Liver (tissue), 9 donors: ENCODE results near the gene DAGLA. TPM values are rescaled to one million over a fixed set of nuclear protein-coding genes. Genes with fewer than 3 reads are reported as not detected.

Source experiments
- DNase-seq: peaks from one replicate; pipeline ENCODE4 v3.0.0-alpha.2; 2017; ENCODE audit warnings: low spot score
- H3K27ac ChIP-seq, 2 donors: one replicate each; pipeline ENCODE4 v1.7.0; 2013; ENCODE audit warnings: inconsistent platforms in 2 of 2, low read length in 2 of 2, control low read depth in 1 of 2, low read depth in 1 of 2, mild to moderate bottlenecking in 1 of 2
- H3K27me3 ChIP-seq, 4 donors: one replicate each; pipeline versions ENCODE4 v1.6.1 to v1.7.0; 2013; ENCODE audit warnings: low read length in 3 of 4, inconsistent platforms in 1 of 4, mild to moderate bottlenecking in 1 of 4, moderate library complexity in 1 of 4; ENCODE audit not compliant: control insufficient read depth in 4 of 4, insufficient read depth in 4 of 4
- H3K36me3 ChIP-seq, 4 donors: one replicate each; pipeline versions ENCODE4 v1.6.1 to v1.7.0; 2013; ENCODE audit warnings: low read length in 3 of 4, mild to moderate bottlenecking in 3 of 4, low read depth in 1 of 4, moderate library complexity in 1 of 4; ENCODE audit not compliant: control insufficient read depth in 4 of 4, insufficient read depth in 3 of 4
- H3K4me1 ChIP-seq, 4 donors: one replicate each; pipeline versions ENCODE4 v1.6.1 to v1.7.0; 2013; ENCODE audit warnings: low read length in 3 of 4, mild to moderate bottlenecking in 3 of 4, moderate library complexity in 1 of 4; ENCODE audit not compliant: control insufficient read depth in 4 of 4, insufficient read depth in 4 of 4
- H3K4me3 ChIP-seq, 3 donors: one replicate each; pipeline versions ENCODE4 v1.6.1 to v1.7.0; 2013; ENCODE audit warnings: low read length in 3 of 3, control low read depth in 1 of 3, low read depth in 1 of 3, mild to moderate bottlenecking in 1 of 3
- H3K9ac ChIP-seq, 2 donors: one replicate each; pipeline ENCODE4 v1.7.0; 2013; ENCODE audit warnings: low read length in 2 of 2, mild to moderate bottlenecking in 2 of 2, moderate library complexity in 2 of 2, control low read depth in 1 of 2, low read depth in 1 of 2
- H3K9me3 ChIP-seq, 4 donors: one replicate each; pipeline versions ENCODE4 v1.6.1 to v1.7.0; 2013; ENCODE audit warnings: low read length in 3 of 4; ENCODE audit not compliant: control insufficient read depth in 4 of 4
- FOXA2 ChIP-seq: IDR thresholded peaks from 2 replicates; pipeline ENCODE4 v1.6.1; 2016; ENCODE audit warnings: antibody characterized with exemption
- GABPA ChIP-seq, 2 donors: IDR thresholded peaks in 1 of 2; conservative IDR thresholded peaks in 1 of 2; 2 replicates each; pipeline ENCODE4 v1.6.1; 2016; ENCODE audit warnings: antibody characterized with exemption in 2 of 2, mild to moderate bottlenecking in 1 of 2, moderate library complexity in 1 of 2
- HNF4A ChIP-seq, 2 donors: conservative IDR thresholded peaks; 2 replicates each; pipeline ENCODE4 v1.6.1; 2016; ENCODE audit warnings: antibody characterized with exemption in 2 of 2, mild to moderate bottlenecking in 2 of 2
- HNF4G ChIP-seq: IDR thresholded peaks from 2 replicates; pipeline ENCODE4 v1.6.1; 2016; ENCODE audit warnings: antibody characterized with exemption
- NR2F2 ChIP-seq: IDR thresholded peaks from 2 replicates; pipeline ENCODE4 v1.6.1; 2016; ENCODE audit warnings: antibody characterized with exemption
- RAD21 ChIP-seq, 2 donors: IDR thresholded peaks; 2 replicates each; pipeline ENCODE4 v1.6.1; 2016; ENCODE audit warnings: antibody characterized with exemption in 2 of 2, mild to moderate bottlenecking in 2 of 2
- RXRA ChIP-seq, 2 donors: IDR thresholded peaks; 2 replicates each; pipeline ENCODE4 v1.6.1; 2017 to 2018; ENCODE audit warnings: antibody characterized with exemption in 2 of 2, mild to moderate bottlenecking in 1 of 2
- SP1 ChIP-seq: IDR thresholded peaks from 2 replicates; pipeline ENCODE4 v1.6.1; 2018; ENCODE audit warnings: antibody characterized with exemption, mild to moderate bottlenecking
- WGBS: extraction: QIAGEN DNeasy Blood & Tissue Kit; methylation state at CpG from one replicate; pipeline ENCODE4 v1.1.7; 2013; 5-methylcytosine and 5-hydroxymethylcytosine counted together
- polyA plus RNA-seq, 2 donors: library from polyadenylated mRNA; stranded (reverse) in 1 of 2; unstranded in 1 of 2; fragments of 200-250 nt in 1 of 2; fragments of >200 nt in 1 of 2; fragmentation: Nextera tagmentation in 1 of 2; extraction: Ambion mirVana in 1 of 2; gene quantifications; one replicate each; pipeline versions ENCODE4 v1.2.1 to v1.2.3, GENCODE V29; 2013 to 2015
- total RNA-seq, 2 donors: library from RNA; depleted of rRNA; stranded (reverse); fragments of >200 nt; gene quantifications; one replicate each; pipeline ENCODE4 v1.2.3, GENCODE V29; 2014
- TF ChIP-seq, protein P1 (sequence below): fragments of 150-350 bp; IDR thresholded peaks from 2 replicates; pipeline ENCODE4 v1.5.1; 2017; ENCODE audit warnings: improper control_type of control experiment, low read depth, low read length; ENCODE audit not compliant: missing input control
- TF ChIP-seq, protein P2 (sequence below): IDR thresholded peaks from 2 replicates; pipeline ENCODE4 v1.6.1; 2016; ENCODE audit warnings: antibody characterized with exemption
- TF ChIP-seq, protein P3 (sequence below): IDR thresholded peaks from 2 replicates; pipeline ENCODE4 v1.6.1; 2016; ENCODE audit warnings: antibody characterized with exemption
- donor health status: healthy.
- donor health status: healthy.
- donor health status: healthy.
- donor health status: healthy.
- donor health status: healthy.

DAGLA gene
- total and polyA plus RNA-seq, 4 donors: 0.13 to 0.84 (median 0.60) TPM

DNA sequence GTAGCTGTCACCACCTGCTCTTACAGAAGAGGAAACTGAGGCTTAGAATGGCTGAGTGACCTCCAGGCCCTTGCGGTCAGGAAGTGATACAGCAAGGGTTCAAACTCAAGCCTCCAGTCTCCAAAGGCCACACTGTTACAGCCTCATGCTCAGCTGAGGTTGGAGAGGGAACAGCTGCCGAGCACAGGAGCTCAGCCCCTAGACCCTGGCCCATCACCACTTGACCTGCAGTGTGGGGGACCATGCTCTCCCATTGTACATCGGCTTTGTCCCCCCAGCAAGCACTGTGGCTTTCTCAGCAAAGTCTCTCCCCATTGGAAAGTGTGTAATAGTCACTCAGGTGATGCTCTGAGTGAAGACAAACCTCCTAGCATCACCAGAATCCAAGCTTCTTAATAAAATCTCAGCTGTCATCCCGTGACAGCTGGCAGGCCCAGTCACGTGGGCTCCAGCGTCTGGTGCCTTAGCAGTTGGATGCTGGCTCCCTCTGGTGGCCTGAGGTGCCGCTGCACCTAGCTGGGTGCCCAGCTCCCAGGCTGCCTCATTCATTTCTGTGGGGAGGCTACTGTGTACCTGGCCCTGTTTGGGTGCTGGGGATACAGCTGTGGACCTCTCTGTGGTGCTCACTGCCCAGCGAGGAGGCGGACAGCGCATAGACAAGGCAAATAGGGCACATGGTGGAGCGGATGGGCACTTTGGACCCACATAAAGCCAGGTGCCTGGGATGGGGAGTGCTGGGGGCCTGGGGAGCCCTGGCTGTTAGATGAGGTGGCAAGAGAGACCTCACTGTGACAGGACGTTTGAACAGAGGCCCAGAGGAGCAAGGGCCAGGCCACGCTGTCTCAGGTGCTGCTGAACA lies 53.2 kb downstream of the DAGLA start:
- Histone ChIP-seq H3K9ac (no peak overlapping the region), H3K36me3 (no peaks in the 10 kb centered on the region), H3K4me1 (no peaks in the 10 kb centered on the region), H3K27me3 (no peaks in the 10 kb centered on the region), H3K9me3 (no peaks in the 10 kb centered on the region), H3K4me3 (no peak overlapping the region), H3K27ac (no peak overlapping the region)
- DNase-seq: peak; percentile 80
- WGBS: 22% methylated on average over 13 of the region's 13 CpGs
- TF ChIP-seq RAD21 (IDR thresholded peaks at IDR 0.05) (peak; percentile 90 to 94), NR2F2 (no peak)
- TF ChIP-seq, protein P1, sequence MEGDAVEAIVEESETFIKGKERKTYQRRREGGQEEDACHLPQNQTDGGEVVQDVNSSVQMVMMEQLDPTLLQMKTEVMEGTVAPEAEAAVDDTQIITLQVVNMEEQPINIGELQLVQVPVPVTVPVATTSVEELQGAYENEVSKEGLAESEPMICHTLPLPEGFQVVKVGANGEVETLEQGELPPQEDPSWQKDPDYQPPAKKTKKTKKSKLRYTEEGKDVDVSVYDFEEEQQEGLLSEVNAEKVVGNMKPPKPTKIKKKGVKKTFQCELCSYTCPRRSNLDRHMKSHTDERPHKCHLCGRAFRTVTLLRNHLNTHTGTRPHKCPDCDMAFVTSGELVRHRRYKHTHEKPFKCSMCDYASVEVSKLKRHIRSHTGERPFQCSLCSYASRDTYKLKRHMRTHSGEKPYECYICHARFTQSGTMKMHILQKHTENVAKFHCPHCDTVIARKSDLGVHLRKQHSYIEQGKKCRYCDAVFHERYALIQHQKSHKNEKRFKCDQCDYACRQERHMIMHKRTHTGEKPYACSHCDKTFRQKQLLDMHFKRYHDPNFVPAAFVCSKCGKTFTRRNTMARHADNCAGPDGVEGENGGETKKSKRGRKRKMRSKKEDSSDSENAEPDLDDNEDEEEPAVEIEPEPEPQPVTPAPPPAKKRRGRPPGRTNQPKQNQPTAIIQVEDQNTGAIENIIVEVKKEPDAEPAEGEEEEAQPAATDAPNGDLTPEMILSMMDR: peak; percentile 96

DNA sequence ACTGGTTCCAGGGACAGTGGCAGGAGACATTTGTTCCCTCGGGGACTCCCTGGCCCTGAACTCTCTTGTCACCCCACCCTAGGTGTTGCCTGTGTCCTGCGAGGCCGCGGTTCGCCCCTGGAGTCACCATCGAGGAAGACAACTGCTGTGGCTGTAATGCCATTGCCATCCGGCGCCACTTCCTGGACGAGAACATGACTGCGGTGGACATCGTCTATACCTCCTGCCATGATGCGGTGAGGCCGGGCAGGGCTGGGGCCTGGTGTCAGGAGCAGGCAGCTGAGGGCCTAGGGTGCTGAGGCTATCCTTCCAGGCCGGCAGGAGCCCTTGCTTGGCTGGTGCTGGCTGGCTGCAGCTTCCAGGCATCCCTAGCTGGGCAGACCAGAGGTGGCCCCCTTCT lies 54.6 kb downstream of the DAGLA start:
- WGBS: 92% methylated on average over 14 of the region's 14 CpGs
- no peak overlapping the region for H3K27ac ChIP-seq
- no peaks in the 10 kb centered on the region for H3K9me3 ChIP-seq
- no peaks in the 10 kb centered on the region for H3K27me3 ChIP-seq
- DNase-seq: no peak
- no peak for TF ChIP-seq FOXA2
- no peak for TF ChIP-seq RAD21 (IDR thresholded peaks at IDR 0.05)
- TF ChIP-seq GABPA (IDR thresholded peaks at IDR 0.05 in 1 of 2, conservative IDR thresholded peaks at IDR 0.05 in 1 of 2): no peak
- no peak for TF ChIP-seq NR2F2
- no peak for TF ChIP-seq SP1
- no peak for TF ChIP-seq HNF4A (conservative IDR thresholded peaks at IDR 0.05)
- TF ChIP-seq, protein P2, sequence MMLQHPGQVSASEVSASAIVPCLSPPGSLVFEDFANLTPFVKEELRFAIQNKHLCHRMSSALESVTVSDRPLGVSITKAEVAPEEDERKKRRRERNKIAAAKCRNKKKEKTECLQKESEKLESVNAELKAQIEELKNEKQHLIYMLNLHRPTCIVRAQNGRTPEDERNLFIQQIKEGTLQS: no peak
- TF ChIP-seq, protein P3, sequence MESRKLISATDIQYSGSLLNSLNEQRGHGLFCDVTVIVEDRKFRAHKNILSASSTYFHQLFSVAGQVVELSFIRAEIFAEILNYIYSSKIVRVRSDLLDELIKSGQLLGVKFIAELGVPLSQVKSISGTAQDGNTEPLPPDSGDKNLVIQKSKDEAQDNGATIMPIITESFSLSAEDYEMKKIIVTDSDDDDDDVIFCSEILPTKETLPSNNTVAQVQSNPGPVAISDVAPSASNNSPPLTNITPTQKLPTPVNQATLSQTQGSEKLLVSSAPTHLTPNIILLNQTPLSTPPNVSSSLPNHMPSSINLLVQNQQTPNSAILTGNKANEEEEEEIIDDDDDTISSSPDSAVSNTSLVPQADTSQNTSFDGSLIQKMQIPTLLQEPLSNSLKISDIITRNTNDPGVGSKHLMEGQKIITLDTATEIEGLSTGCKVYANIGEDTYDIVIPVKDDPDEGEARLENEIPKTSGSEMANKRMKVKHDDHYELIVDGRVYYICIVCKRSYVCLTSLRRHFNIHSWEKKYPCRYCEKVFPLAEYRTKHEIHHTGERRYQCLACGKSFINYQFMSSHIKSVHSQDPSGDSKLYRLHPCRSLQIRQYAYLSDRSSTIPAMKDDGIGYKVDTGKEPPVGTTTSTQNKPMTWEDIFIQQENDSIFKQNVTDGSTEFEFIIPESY: no peak
- TF ChIP-seq RXRA (IDR thresholded peaks at IDR 0.05): no peak
- TF ChIP-seq, protein P1: no peak
- TF ChIP-seq HNF4G: no peak
- H3K4me3 ChIP-seq: no peak overlapping the region
- no peaks in the 10 kb centered on the region for H3K36me3 ChIP-seq
- no peaks in the 10 kb centered on the region for H3K4me1 ChIP-seq
- H3K9ac ChIP-seq: no peak overlapping the region
